Epithelial cell of prostate (primary cell): ENCODE results near the gene GPR142.

Experiments used
- DNase-seq: peaks from one replicate; pipeline ENCODE4 v3.0.0-alpha.2; 2011; ENCODE audit warnings: low read depth, low spot score
- H3K27ac ChIP-seq: fragments of 450-650 bp; 2 replicates; pipeline ENCODE4 v1.5.1; 2017; ENCODE audit warnings: mild to moderate bottlenecking

The GPR142 gene

DNA sequence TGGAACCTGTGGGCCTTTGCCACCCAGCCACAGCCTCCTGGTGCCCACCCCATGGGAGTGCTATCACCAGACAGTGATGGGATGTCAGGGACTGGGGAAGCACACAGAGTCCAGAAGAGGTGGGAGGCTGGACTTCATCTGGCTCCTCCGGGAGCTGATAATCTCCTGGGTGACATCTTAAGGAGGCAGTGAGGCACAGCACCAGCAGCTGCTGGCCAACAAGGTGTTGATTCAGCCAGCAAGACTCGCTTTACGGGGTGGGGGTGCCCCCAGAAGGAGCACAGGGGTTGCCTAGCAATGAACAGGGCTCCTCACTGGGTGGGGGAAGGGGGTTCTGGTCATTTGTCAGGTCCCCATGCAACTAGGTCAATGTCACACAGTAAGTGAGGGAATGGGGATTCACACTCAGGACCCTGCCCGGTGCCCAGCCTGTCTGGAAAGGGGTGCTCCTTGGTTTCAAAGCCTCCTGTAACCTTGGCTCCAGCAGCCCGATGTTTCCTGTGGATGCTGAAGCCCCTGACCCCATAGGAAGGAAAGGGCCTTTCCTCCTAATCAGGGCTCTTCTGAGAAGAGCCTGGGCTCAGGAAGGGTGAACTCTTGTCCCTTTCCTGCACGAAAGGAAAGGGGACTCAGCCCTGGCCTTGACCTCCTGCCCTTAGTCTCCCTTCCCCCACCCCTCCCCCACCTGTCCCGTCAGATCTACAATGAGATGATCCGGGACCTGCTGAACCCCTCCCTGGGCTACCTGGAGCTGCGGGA lies 23.6 kb upstream of the GPR142 start:
- no peak for DNase-seq
- H3K27ac ChIP-seq = no peak overlapping the region

GRCh38 chr17:74344658-74345057 lies 22.6 kb upstream of the GPR142 start:
- DNase-seq = no peak
- no peak overlapping the region for H3K27ac ChIP-seq

- DNase-seq = no peak
- no peak overlapping the region for H3K27ac ChIP-seq
These were observed 21.7 kb upstream of the GPR142 start for GRCh38 chr17:74345433-74346241.

- DNase-seq = no peak
- no peak overlapping the region for H3K27ac ChIP-seq
These were observed 19.7 kb upstream of the GPR142 start for GRCh38 chr17:74347646-74348045.

- no peak overlapping the region for H3K27ac ChIP-seq
- no peak for DNase-seq
These were observed 18.2 kb upstream of the GPR142 start for GRCh38 chr17:74349120-74349519.

DNA sequence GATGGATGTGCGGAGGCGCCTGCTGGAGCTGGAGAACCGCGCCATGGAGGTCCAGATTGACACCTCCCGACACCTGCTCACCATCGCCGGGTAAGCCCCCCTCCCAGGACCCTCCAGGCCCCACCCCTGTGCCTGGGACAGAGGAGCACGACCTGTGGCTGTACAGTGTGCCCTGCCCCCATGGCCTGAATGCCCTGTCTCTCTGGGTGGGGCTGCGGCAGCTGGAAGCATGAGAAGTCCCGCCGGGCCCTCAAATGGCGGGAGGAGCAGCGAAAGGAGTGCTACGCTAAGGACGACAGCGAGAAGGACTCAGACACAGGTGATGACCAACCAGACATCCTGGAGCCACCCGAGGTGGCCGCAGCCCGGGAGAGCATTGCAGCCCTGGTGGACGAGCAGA lies 16.8 kb upstream of the GPR142 start:
- DNase-seq = no peak
- no peak overlapping the region for H3K27ac ChIP-seq

DNA sequence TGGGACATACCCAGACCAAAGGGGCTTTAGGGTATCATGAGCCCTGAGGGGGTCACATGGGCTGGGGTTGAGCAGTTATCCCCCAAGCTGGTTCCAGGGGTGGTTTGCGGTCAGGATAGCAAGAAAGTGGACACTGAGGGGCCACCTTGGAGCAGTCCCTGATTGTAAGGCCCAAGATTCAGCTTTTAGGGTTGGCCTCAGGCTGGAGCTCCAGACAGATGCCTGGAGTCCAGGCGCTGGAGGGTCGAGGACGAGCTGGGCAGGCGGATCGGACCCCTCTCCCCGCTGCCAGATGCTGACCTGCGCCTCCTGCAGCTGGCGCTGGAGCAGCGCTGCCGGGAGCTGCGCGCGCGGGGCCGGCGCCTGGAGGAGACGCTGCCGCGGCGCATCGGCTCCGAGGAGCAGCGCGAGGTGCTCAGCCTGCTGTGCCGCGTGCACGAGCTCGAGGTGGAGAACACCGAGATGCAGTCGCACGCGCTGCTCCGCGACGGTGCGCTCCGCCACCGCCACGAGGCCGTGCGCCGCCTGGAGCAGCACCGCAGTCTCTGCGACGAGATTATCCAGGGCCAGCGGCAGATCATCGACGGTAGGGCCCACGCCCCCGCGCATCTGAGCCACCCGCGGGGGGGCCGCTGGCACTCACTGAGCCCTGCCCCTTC lies 15.6 kb upstream of the GPR142 start:
- no peak overlapping the region for H3K27ac ChIP-seq
- DNase-seq = no peak

- no peak for DNase-seq
- no peak overlapping the region for H3K27ac ChIP-seq
These were observed 13.8 kb upstream of the GPR142 start for GRCh38 chr17:74353446-74354060.

DNA sequence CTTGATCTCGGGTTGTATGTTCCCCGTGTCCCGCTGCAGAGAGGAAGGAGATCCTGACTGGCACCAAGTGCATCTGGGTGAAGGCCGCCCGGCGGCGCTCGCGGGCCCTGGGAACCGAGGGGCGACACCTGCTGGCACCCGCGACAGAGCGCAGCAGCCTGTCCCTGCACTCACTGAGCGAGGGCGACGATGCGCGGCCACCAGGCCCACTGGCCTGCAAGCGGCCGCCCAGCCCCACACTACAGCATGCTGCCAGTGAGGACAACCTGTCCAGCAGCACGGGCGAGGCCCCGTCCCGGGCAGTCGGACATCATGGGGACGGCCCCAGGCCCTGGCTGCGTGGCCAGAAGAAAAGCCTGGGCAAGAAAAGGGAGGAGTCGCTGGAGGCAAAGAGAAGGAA lies 13.2 kb upstream of the GPR142 start:
- no peak for DNase-seq
- no peak overlapping the region for H3K27ac ChIP-seq

DNA sequence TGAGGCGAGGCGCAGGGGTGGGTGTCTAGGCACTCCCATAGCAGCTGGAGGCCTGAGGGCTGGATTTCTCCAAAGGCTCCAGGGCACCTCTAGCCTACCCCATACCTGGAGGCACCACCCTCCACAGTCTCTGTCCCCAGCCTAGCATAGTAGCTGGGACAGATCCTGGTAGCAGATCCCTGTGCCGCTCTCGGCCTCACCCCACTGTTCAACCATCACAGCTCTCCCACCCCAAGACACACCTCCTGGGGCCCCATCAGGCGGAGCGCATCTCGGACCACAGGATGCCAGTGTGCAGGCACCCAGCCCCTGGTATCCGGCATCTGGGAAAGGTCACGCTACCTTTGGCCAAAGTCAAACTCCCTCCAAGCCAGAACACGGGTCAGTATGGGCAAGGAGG lies 12.7 kb upstream of the GPR142 start:
- H3K27ac ChIP-seq = no peak overlapping the region
- DNase-seq = no peak

DNA sequence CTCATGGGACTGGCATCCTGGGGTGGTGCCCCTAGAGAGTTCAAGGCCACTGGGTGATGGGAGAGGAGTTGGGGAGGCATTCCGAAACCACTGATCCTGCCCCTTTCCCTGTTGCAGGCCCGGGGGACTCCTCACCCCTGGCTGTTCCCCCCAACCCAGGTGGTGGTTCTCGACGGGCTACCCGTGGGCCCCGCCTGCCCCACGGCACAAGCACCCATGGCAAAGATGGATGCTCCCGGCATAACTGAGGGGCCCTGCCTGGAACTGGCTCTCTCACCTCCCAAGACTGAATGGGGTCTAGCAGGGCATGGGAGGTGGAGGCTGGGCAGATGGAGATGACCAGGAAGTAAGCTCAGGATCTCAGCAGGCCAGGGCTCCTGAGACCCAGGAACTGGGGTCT lies 12.2 kb upstream of the GPR142 start:
- no peak overlapping the region for H3K27ac ChIP-seq
- no peak for DNase-seq

GRCh38 chr17:74356646-74357465 lies 10.4 kb upstream of the GPR142 start:
- no peak for DNase-seq
- no peak overlapping the region for H3K27ac ChIP-seq

DNA sequence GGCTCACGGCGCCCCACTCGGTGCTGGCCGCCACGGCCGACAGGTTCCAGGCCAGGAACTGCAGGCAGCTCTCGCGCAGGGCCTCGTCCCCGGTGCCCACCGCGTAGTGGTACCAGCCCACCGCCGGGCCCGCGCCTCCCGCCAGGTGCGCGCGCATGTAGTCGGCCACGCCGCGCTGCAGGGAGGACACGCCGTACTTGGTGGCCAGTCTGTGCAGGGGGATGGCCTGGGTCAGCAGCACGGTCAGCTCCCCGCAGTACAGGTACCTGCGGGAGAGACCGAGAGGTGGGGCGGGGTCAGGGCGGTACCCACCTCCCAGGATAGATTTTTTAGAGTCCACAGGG lies 9.9 kb upstream of the GPR142 start:
- no peak for DNase-seq
- H3K27ac ChIP-seq = no peak overlapping the region

GRCh38 chr17:74358697-74359096 lies 8.6 kb upstream of the GPR142 start:
- DNase-seq = no peak
- H3K27ac ChIP-seq = no peak overlapping the region

DNA sequence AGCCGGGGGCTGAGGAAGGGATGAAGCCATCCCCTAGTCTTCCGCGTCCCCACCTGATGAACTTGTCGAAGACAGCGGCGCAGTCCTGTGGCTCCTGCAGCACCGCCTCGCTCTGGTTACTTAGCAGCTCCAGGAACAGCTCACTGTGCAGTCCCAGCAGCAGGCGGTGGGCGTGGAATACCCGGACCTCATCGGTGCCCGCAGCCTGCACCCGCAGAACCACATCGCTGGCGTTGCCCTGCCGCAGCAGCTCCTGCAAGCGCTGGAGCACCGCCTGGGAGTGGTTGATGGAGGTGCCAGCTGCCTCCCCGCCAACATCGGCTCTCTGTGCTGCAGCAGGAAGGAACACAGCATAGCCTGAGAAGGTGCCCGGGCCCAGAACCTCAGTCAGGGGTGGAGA lies 7.4 kb upstream of the GPR142 start:
- DNase-seq = no peak
- no peak overlapping the region for H3K27ac ChIP-seq

DNA sequence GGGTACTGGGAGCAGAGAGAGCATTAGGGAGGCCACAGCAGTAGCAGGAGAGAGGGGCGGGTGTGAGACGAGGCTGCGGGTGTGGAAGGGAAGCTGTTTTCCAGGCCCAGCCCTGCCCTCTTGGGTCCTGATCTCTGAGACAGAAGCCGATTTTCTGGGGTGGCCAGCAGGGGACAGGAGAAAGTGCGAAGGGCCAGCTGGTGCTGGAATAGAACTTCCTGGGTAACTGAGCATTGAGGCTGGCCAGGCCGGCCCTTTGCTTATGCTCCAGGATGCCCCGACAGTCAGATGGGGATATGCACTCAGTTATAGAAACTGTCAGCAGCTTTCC lies 6.4 kb upstream of the GPR142 start:
- no peak for DNase-seq
- H3K27ac ChIP-seq = no peak overlapping the region

- DNase-seq = no peak
- no peak within 1 kb of the TSS for H3K27ac ChIP-seq
These were observed 5.9 kb upstream of the GPR142 start, which contains the start of gene BTBD17 for GRCh38 chr17:74361230-74362068. TSS of gene BTBD17 (minus strand) at chr17:74361868. CDS start at chr17:74361819, 49 bp downstream.

- no peak overlapping the region for H3K27ac ChIP-seq
- DNase-seq = no peak
These were observed 5.3 kb upstream of the GPR142 start for GRCh38 chr17:74362069-74362405.

- no peak overlapping the region for H3K27ac ChIP-seq
- no peak for DNase-seq
These were observed 4.4 kb upstream of the GPR142 start for GRCh38 chr17:74362810-74363498.
